CMK (cell line): ENCODE results near the gene GPR6.

Experiments used
- DNase-seq: peaks from one replicate; pipeline ENCODE4 v3.0.0-alpha.2; 2010; ENCODE audit warnings: low read depth

The GPR6 gene

GRCh38 chr6:109978174-109979032, at the start of gene GPR6:
TSS of gene GPR6 (plus strand) at chr6:109978311. CDS start at chr6:109979113, 802 bp downstream.
- DNase-seq = no peak

GRCh38 chr6:109934293-109934692, 43.8 kb upstream of the GPR6 start:
- DNase-seq = no peak

- DNase-seq = no peak
Measured at GRCh38 chr6:109939654-109940053, 38.5 kb upstream of the GPR6 start.

- DNase-seq = no peak
Measured at GRCh38 chr6:109944448-109944847, 33.7 kb upstream of the GPR6 start.

GRCh38 chr6:109945091-109945490, 33.0 kb upstream of the GPR6 start:
- no peak for DNase-seq

- DNase-seq = no peak
Measured at GRCh38 chr6:109946979-109947378, 31.1 kb upstream of the GPR6 start.

GRCh38 chr6:109949281-109950065, 28.6 kb upstream of the GPR6 start:
- no peak for DNase-seq

- no peak for DNase-seq
Measured at GRCh38 chr6:109955491-109955890, 22.6 kb upstream of the GPR6 start.

GRCh38 chr6:109958626-109959025, 19.5 kb upstream of the GPR6 start:
- DNase-seq = no peak

GRCh38 chr6:109961611-109962041, 16.5 kb upstream of the GPR6 start:
- DNase-seq = no peak

GRCh38 chr6:109962271-109962670, 15.8 kb upstream of the GPR6 start:
- DNase-seq = no peak

GRCh38 chr6:109963598-109964170, 14.4 kb upstream of the GPR6 start:
- DNase-seq = no peak

- DNase-seq = no peak
Measured at GRCh38 chr6:109964949-109965348, 13.2 kb upstream of the GPR6 start.

- no peak for DNase-seq
Measured at GRCh38 chr6:109966299-109966698, 11.8 kb upstream of the GPR6 start.

- no peak for DNase-seq
Measured at GRCh38 chr6:109977791-109978173, 329 bp upstream of the GPR6 start.

- DNase-seq = no peak
Measured at GRCh38 chr6:109979033-109979921, 1.2 kb downstream of the GPR6 start.

- no peak for DNase-seq
Measured at GRCh38 chr6:109984410-109984809, 6.3 kb downstream of the GPR6 start.

GRCh38 chr6:109987196-109987595, 9.1 kb downstream of the GPR6 start:
- no peak for DNase-seq

- no peak for DNase-seq
Measured at GRCh38 chr6:109991201-109992101, 13.3 kb downstream of the GPR6 start.

GRCh38 chr6:109998159-109998785, 20.2 kb downstream of the GPR6 start:
- DNase-seq = no peak
